ENCODE data around the gene L1TD1. TPM values are rescaled to one million over a fixed set of nuclear protein-coding genes. Genes with fewer than 3 reads are reported as not detected.

Gene L1TD1
- total and polyA plus RNA-seq, 9 of the 15 experiments (the other 6 are each of a cell fraction or from before 2014, with no cell fraction given) = 0.09 TPM; not detected in 8

GRCh38 chr1:62229468-62229867, 34.8 kb downstream of the L1TD1 start:
- FAIRE-seq (no peak), DNase-seq (ENCODE audit: extremely low read depth in 1 of 4, low spot score in 3 of 4) (no peak), ATAC-seq (no peak)
- Histone ChIP-seq H3K4me3 (no peak overlapping the region), H3K79me2 (ENCODE audit: control insufficient read depth, insufficient read depth, low read length) (no peaks in the 10 kb centered on the region), H3K9ac (ENCODE audit: insufficient read depth in 1 of 2, low read depth in 2 of 2, low read length in 2 of 2) (no peak overlapping the region), H3K4me1 (replicated peaks in 1 of 2; ENCODE audit: control insufficient read depth in 2 of 2, insufficient read depth in 2 of 2, low read length in 2 of 2) (no peaks in the 10 kb centered on the region), H4K20me1 (replicated peaks; ENCODE audit: control insufficient read depth, insufficient read depth, low read length) (no peaks in the 10 kb centered on the region), H3K9me3 (replicated peaks; ENCODE audit: control insufficient read depth, insufficient read depth, low read depth, low read length) (no peaks in the 10 kb centered on the region), H3K36me3 (ENCODE audit: control insufficient read depth, insufficient read depth, low read length) (no peaks in the 10 kb centered on the region), H3K9me1 (ENCODE audit: control insufficient read depth, insufficient read depth, low read length) (no peaks in the 10 kb centered on the region), H2AFZ (ENCODE audit: low read depth, low read length) (no peak overlapping the region), H3K27ac (ENCODE audit: extremely low read depth, low read depth, low read length) (no peak overlapping the region), H3K27me3 (ENCODE audit: control insufficient read depth in 2 of 2, insufficient read depth in 2 of 2, low read length in 2 of 2) (peaks cover 4 to 35% of the 10 kb centered on the region in 2 experiments; a peak in 2 of 5 replicates), H3K4me2 (ENCODE audit: insufficient read depth, low read length) (no peak overlapping the region)
- intact Hi-C loops (cut with micrococcal nuclease) = no loop called here
- POLR2A ChIA-PET = no interaction called here
- in situ Hi-C loops (cut with MboI) = no loop called here
- no TSS peak for BruUV-seq (replicated peaks)
- whole genome bisulfite sequencing (ENCODE audit: insufficient coverage, low coverage, missing lambda C conversion rate) = 0% methylated on average over 2 of the region's 3 CpGs
- no peak for TF ChIP-seq CREBBP (IDR thresholded peaks at IDR 0.05; ENCODE audit: low read depth, low read length)
- no peak for TF ChIP-seq MLLT1 (IDR thresholded peaks at IDR 0.05)
- TF ChIP-seq STAT6 (CRISPR knock-in tag; IDR thresholded peaks at IDR 0.05) = no peak
- TF ChIP-seq ZKSCAN1 (IDR thresholded peaks at IDR 0.05; ENCODE audit: low read depth, low read length) = no peak
- CTCF ChIA-PET (ENCODE audit: low intra/inter-chr PET ratio) = no interaction called here
